Cerebellar cortex (tissue), 1 donor: Measurements from ENCODE around the gene METTL8.
"Not testable (repeated sequence)": the region's sequence is repeated elsewhere in the genome, so short reads cannot be mapped to it uniquely, and the experiment has no call there.

Source experiments
- DNase-seq: peaks from one replicate; pipeline ENCODE4 v3.0.0-alpha.2; 2015; ENCODE audit warnings: low spot score

The METTL8 gene

GRCh38 chr2:171345971-171346722, 87.6 kb downstream of the METTL8 start:
- DNase-seq, result no peak

DNA sequence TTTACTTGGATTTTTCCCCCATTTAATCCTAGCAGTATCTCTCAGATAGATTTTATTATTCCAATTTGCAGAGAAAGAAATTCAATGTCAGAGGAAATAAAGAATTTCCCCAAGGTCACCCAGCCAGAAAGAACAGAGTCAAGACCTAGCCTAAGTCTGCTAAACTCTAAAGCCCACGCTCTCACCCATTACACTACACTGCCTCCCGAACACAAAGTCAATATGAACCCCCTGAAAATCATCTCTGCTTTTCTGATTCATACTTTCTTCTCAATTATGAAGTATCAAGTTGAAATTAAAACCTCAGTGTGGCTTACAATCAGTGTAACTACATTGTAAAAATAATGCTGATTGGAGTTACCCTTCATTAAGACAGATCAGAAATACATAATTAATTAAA, 89.6 kb downstream of the METTL8 start:
- no peak for DNase-seq

DNA sequence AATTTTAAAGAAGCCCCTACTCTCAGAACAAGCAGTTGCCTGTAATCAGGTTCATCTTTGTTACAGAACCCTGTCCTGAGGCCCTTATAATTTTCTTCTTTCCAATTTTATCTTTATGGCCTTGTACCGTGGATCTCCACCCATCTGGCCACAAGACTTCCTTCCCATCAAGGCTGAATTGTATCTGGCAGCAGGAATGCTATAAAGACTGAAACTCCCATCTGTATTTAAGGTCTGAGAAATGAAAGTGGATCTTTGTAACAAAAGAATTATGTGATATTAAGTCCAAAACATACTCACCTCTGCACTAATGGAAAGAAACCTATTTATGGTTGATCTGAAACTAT, 91.8 kb downstream of the METTL8 start:
- DNase-seq, result no peak

DNA sequence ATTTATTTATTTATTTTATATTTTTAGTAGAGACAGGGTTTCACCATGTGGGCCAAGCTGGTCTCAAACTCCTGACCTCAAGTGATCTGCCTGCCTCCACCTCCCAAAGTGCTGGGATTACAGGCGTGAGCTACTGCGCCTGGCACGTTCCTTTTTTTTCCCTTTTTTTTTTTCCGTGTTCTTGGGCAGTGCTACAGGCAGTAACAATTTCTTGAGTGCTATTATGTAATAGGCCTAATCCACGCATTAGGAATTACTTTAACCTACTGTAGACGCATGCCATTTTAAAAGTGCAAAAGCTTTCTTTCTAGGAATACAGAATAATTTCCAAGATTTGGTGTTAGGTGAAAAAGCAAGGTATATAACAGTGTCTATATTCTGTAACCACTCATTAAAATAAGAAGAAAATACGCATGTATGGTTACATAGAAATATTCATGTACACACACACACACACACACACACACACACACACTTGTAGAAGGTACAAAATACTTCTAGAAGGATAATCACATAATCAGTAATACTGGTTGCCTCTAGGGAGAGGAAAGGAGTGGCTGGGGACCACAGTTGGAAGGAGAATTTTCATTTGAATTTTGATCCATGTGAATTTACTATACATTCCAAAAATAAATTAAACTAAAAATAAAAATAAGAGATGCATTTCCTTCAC, 92.3 kb downstream of the METTL8 start:
- no peak for DNase-seq

DNA sequence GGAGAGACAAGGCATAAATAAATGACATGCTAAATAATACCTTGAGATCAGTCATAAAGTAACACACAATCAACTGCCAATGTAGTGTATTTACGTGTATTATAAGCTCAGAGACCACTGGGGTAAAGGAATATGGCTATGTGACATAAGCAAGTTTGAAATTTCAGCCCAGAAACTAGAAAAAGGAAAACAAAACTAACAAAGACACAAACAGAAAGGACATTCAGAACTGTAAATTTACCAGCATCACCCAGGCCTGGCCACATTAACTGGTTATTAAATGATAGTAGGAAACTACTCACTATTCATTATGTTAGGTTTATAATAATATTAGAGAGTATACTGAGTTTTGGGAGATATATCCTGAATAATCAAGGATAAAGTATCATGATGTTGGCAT, 98.8 kb downstream of the METTL8 start:
- DNase-seq, result no peak

DNA sequence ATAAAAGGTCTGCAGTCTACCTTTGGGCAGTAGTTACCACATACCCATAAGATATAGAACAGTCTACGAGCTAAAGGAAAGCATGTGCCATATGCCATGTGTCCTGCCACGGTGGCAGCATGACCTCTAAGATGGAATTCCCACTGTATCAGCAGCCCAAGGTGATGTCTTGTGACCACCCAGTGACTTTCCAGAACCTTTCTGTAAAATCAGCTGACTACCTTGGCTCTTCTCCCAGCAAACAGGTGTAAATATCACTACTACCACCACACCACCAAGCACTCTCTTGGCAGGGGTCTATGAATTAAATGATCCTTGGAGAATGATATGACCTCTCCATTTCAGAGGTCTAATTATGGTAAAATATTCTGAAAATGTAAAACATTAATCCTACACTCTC, 99.6 kb downstream of the METTL8 start:
- no peak for DNase-seq

DNA sequence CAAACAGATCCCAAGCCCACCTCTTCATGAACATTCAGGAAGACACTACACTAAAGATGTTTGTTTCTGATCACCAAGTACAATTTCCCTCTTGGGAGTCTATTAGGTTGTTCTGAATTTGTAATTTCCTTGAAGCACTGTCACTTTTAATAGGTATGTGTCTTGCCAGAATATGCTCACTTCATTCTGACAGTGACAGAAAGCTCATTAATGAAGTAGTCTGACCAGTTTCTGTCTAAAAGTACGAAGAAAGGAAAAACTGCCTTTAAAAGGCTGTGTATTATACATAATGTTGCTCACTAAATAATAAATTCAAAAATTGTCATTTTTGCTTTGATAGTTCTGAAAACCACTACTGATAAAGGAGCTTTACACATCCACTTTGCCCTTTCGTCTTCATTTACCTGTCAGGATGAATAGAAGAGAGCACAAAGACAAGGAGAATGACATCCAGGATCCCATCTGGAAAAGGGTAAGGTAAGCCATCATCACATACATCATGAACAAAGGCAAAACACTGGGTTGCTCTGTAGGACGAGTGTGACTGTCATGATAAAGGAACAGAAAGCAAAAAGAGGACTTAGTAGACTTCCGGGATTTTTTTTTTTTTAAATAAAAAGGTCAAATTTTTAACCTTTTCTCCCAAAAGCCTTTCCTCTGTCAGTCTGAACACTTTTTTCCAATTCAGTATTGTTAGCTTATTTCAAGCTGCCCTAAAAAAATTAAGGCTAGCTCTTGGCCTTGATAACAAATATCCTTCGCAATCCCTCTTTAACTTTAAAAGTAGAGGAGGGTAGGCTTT, 103.4 kb downstream of the METTL8 start:
- no peak for DNase-seq

DNA sequence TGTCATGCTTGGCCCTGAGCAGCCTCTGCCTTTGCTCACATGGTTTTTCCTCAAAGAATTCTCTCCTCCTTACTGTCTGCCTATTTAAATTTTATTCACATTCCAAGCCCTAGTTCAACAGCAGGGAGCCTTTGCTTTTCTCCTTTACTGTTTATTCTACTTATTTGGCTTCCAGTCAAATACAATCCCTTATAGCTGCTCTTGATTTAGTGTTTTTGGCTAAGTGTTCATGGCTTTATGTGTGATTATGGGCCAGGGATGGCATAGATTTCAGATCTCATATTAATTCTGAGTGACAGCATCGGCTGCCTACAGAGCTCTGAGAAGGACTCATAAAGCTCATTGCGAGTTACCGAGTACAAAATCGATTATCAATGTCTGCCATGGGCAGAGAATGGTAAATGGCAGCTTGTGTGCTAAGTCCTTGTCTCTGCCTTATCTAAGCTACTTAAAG, 106.7 kb downstream of the METTL8 start:
- no peak for DNase-seq

DNA sequence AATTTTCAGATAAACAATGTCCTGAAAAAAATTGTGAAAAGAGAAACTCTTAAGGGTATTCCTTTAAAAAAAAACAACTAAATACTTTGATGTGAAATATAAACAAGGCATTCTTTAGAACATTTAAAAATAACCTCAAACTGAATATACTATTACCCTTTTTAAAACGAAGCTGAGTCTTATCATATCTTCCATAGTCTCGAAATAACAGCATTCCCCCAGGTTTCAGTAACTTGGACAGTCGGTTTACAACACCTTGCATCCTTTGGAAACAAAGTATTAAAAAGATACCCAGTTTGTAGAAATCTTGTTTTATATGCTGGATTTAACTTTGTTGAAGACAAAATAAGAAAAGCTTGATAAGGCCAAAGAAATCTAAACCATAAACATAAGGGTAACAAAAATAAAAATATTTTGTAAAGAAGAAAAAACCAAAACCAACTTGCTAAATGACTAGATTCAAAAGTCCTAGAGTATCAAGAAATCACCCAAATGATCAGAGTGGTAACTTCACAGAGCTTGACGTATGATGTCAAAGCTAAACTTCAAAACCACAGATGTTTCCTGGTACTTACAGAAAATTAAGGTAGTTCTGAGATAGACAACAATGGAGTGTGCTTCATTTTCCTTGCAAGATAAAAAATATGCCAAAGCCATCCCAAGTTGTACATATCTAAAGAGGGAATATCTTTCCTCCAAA, 107.8 kb downstream of the METTL8 start:
- DNase-seq, result no peak

DNA sequence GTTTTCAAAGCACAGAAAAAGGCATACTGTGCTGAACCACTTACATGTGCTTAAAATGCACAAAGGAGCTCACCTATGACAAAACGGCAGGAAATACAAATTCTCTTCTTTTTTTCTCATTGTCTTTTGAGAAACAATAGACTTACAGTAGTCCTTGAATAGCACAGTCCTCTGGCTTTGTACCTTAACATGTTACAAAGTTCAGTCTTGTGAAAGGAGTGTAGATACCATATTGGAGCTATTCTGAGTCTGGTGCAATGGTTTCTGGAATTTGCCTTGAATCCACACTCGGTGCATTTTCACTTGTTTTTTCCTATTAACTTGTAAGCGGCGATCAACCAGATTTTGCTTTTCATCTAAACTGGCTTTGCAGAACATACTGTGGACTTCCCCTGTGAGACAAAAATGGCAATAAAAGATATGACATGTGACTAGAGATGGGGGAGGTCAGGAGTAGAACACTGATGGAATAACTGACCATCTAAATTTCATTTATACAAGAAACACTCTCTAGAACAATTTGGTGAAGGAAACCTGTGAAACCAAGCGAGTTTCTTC, 109.7 kb downstream of the METTL8 start:
- no peak for DNase-seq

DNA sequence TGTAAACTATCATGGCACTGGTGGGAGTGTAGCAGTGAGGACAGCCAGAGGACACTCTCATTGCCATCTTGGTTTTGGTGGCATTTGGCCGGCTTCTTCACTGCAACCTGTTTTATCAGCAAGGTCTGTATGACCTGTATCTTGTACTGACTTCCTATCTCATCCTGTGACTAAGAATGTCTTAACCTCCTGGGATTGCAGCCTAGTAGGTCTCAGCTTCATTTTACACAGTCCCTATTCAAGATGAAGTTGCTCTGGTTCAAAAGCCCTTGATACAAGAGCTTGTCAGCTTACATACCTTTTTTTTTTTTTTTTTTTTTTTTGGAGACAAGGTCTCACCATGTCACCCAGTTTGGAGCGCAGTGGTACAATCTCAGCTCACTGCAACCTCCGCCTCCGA, 110.9 kb downstream of the METTL8 start:
- DNase-seq, result no peak

DNA sequence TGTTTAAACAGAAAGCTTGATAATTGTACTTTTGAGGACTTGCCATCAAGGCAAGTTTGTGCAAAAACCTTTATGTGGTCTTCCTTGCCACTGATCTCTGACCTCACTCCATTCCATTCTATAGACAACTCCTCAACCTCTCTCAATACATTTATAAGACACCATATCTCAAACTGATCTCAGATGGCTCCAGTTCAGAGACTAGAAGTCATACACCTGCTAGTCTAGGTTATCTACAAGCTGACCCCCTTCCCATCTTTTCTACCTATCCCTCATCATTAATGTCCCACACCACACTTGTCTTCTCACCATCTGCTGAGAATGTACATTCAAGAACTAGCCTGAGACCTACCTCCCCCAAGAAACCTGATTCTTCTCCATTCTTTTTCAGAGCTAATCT, 113.1 kb downstream of the METTL8 start:
- DNase-seq, result no peak

DNA sequence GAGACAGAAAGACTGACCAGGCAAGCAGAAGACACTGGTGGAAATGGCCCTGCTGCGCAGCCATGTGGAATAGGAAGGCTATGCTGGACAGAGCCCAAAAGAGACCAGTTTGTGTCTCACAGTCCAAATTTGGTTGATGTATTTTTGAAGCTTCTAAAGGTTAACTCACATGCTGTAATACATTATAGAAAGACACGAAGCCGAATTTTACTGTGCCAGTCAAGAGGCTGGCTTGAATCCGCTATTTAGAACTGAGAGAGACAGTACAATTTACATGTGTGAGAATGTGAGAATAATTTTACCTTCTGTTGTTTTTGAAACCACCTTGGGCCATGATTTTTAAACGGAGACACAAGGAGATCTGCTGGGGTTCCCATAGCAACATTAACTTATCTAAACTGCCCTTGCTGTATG, 113.6 kb downstream of the METTL8 start:
- peak; percentile 93 for DNase-seq

GRCh38 chr2:171319164-171319810, 114.5 kb downstream of the METTL8 start:
- DNase-seq, result peak; percentile 27

DNA sequence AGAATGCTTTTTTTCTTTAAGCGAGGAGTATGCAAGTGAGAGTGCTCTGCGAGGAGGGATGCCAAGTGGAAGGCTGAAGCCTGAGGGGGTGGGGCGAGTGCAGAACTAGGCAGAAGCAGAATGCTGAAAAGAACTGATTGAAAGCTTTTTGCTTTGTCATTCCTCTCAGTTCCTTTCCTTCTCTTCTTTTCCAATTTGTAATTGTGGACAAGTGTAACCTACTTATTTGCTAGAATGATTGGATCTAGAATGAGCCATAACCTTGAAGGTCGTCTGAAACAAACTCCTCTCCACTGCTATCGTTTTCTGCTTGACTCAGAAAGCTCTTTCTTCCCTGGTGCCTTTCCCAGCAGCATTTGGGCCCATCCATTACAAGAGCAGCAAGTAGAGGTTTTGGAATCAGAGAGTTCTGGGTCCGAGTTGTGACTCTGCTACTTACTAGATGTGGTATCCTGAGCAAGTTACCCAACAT, 115.3 kb downstream of the METTL8 start:
- peak; percentile 89 for DNase-seq

GRCh38 chr2:171317492-171318125, 116.2 kb downstream of the METTL8 start:
- peak; percentile 59 for DNase-seq

GRCh38 chr2:171316755-171317337, 116.9 kb downstream of the METTL8 start:
- DNase-seq, result peak; percentile 62

GRCh38 chr2:171316220-171316619, 117.6 kb downstream of the METTL8 start:
- peak; percentile 50 for DNase-seq

DNA sequence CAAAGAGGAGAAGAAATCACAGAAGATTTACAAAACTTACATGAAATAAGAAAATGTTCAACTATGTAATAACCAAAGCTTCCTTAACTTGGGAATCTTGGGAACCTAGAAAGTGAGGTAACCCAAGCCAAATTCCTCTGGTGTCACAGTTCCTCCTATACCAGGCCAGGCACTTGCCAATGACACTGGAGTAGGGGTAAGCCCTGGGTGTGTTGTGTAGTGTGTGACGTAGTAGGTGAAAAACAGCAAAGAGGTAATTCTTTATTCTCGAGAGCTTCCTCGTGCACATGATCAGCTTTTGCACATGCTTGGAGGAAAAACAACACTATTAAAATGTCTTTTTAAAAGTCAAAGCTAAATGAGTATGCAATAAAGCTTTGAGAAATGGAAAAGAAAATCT, 118.0 kb downstream of the METTL8 start:
- peak; percentile 13 for DNase-seq

DNA sequence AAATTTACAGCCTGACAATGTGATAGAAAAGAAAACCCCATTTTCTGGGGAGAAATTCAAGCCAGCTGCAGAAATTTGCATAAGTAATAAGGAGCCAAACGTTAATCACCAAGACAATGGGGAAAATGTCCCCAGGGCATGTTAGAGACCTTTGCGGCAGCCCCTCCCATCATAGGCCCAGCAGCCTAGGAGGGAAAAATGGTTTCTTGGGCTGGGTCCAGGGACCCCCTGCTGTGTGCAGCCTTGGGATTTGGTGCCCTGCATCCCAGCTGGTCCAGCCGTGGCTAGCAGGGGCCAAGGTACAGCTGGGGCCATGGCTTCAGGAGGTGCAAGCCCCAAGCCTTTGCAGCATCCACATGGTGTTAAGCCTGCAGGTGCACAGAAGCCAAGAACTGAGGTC, 121.6 kb downstream of the METTL8 start:
- DNase-seq, result not testable (repeated sequence)
